OCI-LY7 (cell line): ENCODE measurements around the gene NME9. TPM values are rescaled to one million over a fixed set of nuclear protein-coding genes. Genes with fewer than 3 reads are reported as not detected.

Experiments used
- BruUV-seq: library from RNA; stranded (reverse); fragments of 400-500 nt; replicated peaks from 2 replicates; lab custom pipeline; 2021; lab: Mats Ljungman, UMichigan
- CTCF ChIA-PET: fragments of 300-600 bp; sonication (Branson Sonifier 250); formaldehyde crosslinking; loops from one replicate; lab custom pipeline; 2022; ENCODE audit warnings: antibody characterized with exemption; ENCODE audit not compliant: unreplicated experiment; lab: Charles Lee
- POLR2A ChIA-PET: fragments of 300-600 bp; sonication (Branson Sonifier 250); formaldehyde crosslinking; loops from one replicate; lab custom pipeline; 2022; ENCODE audit warnings: antibody characterized with exemption; lab: Charles Lee
- DNase-seq: peaks from one replicate; pipeline ENCODE4 v3.0.0-alpha.2; 2015; ENCODE audit warnings: low spot score
- H2AFZ ChIP-seq: fragments of 200-600 bp; sonication (generic), shearing (Covaris generic); 2 replicates; pipeline ENCODE4 v1.6.1; 2014; ENCODE audit warnings: mild to moderate bottlenecking, antibody characterized with exemption, low read length, moderate library complexity
- H3K27ac ChIP-seq: fragments of 200-600 bp; sonication (generic); 2 replicates; pipeline ENCODE4 v1.5.1; 2014; ENCODE audit warnings: mixed run types, low read depth, mild to moderate bottlenecking, moderate library complexity, low read length, inconsistent platforms; ENCODE audit not compliant: poor library complexity, severe bottlenecking
- H3K36me3 ChIP-seq: fragments of 200-600 bp; sonication (generic); 2 replicates; pipeline ENCODE4 v1.6.1; 2014; ENCODE audit warnings: mild to moderate bottlenecking, antibody characterized with exemption, low read length, moderate library complexity, mixed read lengths; ENCODE audit not compliant: insufficient read depth
- H3K4me1 ChIP-seq: fragments of 200-600 bp; sonication (generic); 2 replicates; pipeline ENCODE4 v1.5.1; 2014; ENCODE audit warnings: mild to moderate bottlenecking, low read length; ENCODE audit not compliant: insufficient read depth, poor library complexity, severe bottlenecking
- H3K4me2 ChIP-seq: fragments of 200-600 bp; sonication (generic); 2 replicates; pipeline ENCODE4 v1.6.1; 2014; ENCODE audit warnings: mild to moderate bottlenecking, low read length
- H3K4me3 ChIP-seq: fragments of 200-600 bp; sonication (generic); 2 replicates; pipeline ENCODE4 v1.5.1; 2014; ENCODE audit warnings: mild to moderate bottlenecking, low read depth, low read length; ENCODE audit not compliant: poor library complexity, severe bottlenecking
- H3K79me2 ChIP-seq: fragments of 200-600 bp; sonication (generic); 2 replicates; pipeline ENCODE4 v1.6.1; 2016; ENCODE audit warnings: low read depth, mild to moderate bottlenecking, low read length, moderate library complexity, mixed read lengths; ENCODE audit not compliant: insufficient read depth
- H3K9me2 ChIP-seq: fragments of 200-600 bp; sonication (generic); 2 replicates; pipeline ENCODE4 v1.6.1; 2016; ENCODE audit warnings: mild to moderate bottlenecking, low read length, mixed read lengths; ENCODE audit not compliant: insufficient read depth
- H3K9me3 ChIP-seq: fragments of 200-600 bp; sonication (generic); 2 replicates; pipeline ENCODE4 v1.6.1; 2014; ENCODE audit warnings: mild to moderate bottlenecking, mixed run types, low read length, mixed read lengths
- H4K20me1 ChIP-seq: fragments of 200-600 bp; sonication (generic); 2 replicates; pipeline ENCODE4 v1.6.1; 2014; ENCODE audit warnings: mild to moderate bottlenecking, antibody characterized with exemption, low read length, moderate library complexity, mixed read lengths; ENCODE audit not compliant: insufficient read depth
- CTCF ChIP-seq: fragments of 200-600 bp; sonication (generic); conservative IDR thresholded peaks from 2 replicates; pipeline ENCODE4 v1.5.1; 2014; ENCODE audit warnings: mild to moderate bottlenecking, antibody characterized with exemption, low read length, moderate library complexity, mixed read lengths
- EZH2phosphoT487 ChIP-seq: fragments of 200-600 bp; sonication (generic); IDR thresholded peaks from 2 replicates; pipeline ENCODE4 v1.6.1; 2018; ENCODE audit warnings: low read depth, borderline replicate concordance, mild to moderate bottlenecking, mixed run types, antibody characterized with exemption, low read length, moderate library complexity, mixed read lengths
- intact Hi-C: fragments of 100-400 bp; cut with micrococcal nuclease; formaldehyde crosslinking; loops from one replicate; pipeline ENCODE4 v1.10.0; 2022; ENCODE audit not compliant: unreplicated experiment
- total RNA-seq, 2 experiments: library from RNA; depleted of rRNA in 1 of 2; stranded (reverse); fragments of >200 nt in 1 of 2; shearing (Covaris generic) in 1 of 2; gene quantifications; 2 replicates each; pipeline ENCODE4 v1.2.3, GENCODE V29; 2014 to 2022

Gene NME9
- total RNA-seq, 2 experiments from 2014 or later: not detected

- ChIA-PET CTCF (no interaction called here), POLR2A (no interaction called here)
- Histone ChIP-seq H4K20me1 (no peaks in the 10 kb centered on the region), H3K79me2 (no peaks in the 10 kb centered on the region), H3K4me1 (no peaks in the 10 kb centered on the region), H2AFZ (no peak overlapping the region), H3K36me3 (no peaks in the 10 kb centered on the region), H3K4me2 (no peak overlapping the region), H3K27ac (no peak overlapping the region), H3K9me2 (no peaks in the 10 kb centered on the region), H3K4me3 (no peak overlapping the region), H3K9me3 (no peaks in the 10 kb centered on the region)
- TF ChIP-seq EZH2phosphoT487 (no peak), CTCF (no peak)
- no peak for DNase-seq
- intact Hi-C loops: no loop called here
- BruUV-seq: no TSS peak
Measured at GRCh38 chr3:138338811-138339210, 9.2 kb upstream of the NME9 start.

- no peak overlapping the region for H3K4me2 ChIP-seq
- H3K9me3 ChIP-seq: no peaks in the 10 kb centered on the region
- H3K9me2 ChIP-seq: no peaks in the 10 kb centered on the region
- no peaks in the 10 kb centered on the region for H3K79me2 ChIP-seq
- H3K4me1 ChIP-seq: no peaks in the 10 kb centered on the region
- no peak overlapping the region for H2AFZ ChIP-seq
- CTCF ChIA-PET: no interaction called here
- no peak for DNase-seq
- POLR2A ChIA-PET: no interaction called here
- no peaks in the 10 kb centered on the region for H4K20me1 ChIP-seq
- BruUV-seq: no TSS peak
- H3K27ac ChIP-seq: no peak overlapping the region
- H3K36me3 ChIP-seq: no peaks in the 10 kb centered on the region
- TF ChIP-seq CTCF: no peak
- no peak for TF ChIP-seq EZH2phosphoT487
- no peak overlapping the region for H3K4me3 ChIP-seq
- intact Hi-C loops: no loop called here
Measured at GRCh38 chr3:138338244-138338643, 8.6 kb upstream of the NME9 start.

GRCh38 chr3:138336454-138336999, 6.9 kb upstream of the NME9 start:
- intact Hi-C loops: no loop called here
- no TSS peak for BruUV-seq
- no peak for DNase-seq
- Histone ChIP-seq H3K4me2 (no peak overlapping the region), H3K36me3 (no peaks in the 10 kb centered on the region), H3K4me1 (no peaks in the 10 kb centered on the region), H3K4me3 (no peak overlapping the region), H2AFZ (no peak overlapping the region), H3K9me3 (no peaks in the 10 kb centered on the region), H3K27ac (no peak overlapping the region), H3K9me2 (no peaks in the 10 kb centered on the region), H4K20me1 (no peaks in the 10 kb centered on the region), H3K79me2 (no peaks in the 10 kb centered on the region)
- CTCF ChIA-PET: no interaction called here
- TF ChIP-seq EZH2phosphoT487 (no peak), CTCF (no peak)
- POLR2A ChIA-PET: interaction anchor here (0.6 to 0.8 kb wide), 3 partner anchors 14 to 256 kb away, joined by 3 to 7 read pairs (median 3); no protein-coding TSS in a partner anchor
